ENCODE measurements around the gene USP47.

Gene USP47

GRCh38 chr11:11988099-11988651, 146.4 kb downstream of the USP47 start:
- H3K27me3 Mint-ChIP-seq = peaks cover 3% of the 10 kb centered on the region
- no peak overlapping the region for H3K4me3 Mint-ChIP-seq
- no peaks in the 10 kb centered on the region for H3K36me3 Mint-ChIP-seq (ENCODE audit: low read depth)
- no peak overlapping the region for H3K27ac Mint-ChIP-seq
- no peaks in the 10 kb centered on the region for H3K9me3 Mint-ChIP-seq
- no peak for DNase-seq
- peaks cover 10% of the 10 kb centered on the region for H3K4me1 Mint-ChIP-seq (ENCODE audit: low read depth)

DNA sequence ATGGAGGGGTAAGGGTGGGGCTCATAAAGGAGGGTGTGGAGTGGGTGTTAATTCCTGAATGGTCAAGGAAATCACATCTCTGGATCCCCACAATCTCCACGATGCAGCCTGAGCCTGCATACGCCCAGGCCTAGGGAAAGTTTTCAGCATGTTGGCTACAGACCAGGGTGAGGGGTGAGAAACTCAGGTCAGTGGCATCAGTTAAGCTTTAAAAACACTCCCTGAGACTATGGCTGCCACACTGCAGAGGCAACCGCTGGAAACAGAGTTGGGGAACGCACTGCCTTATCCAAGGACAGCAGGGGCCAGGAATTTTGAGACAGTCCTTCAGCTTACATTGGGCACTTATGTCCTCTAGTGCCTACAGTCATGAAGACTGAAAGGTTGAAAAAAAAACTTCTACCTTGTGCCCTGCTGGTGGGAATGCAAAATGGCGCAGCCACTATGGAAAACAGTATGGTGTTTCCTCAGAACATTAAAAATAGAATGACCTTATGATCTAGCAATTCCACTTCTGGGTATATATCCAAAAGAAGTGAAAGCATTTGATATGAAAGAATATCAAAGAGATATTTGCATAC, 147.0 kb downstream of the USP47 start:
- H3K4me3 Mint-ChIP-seq = no peak overlapping the region
- no peaks in the 10 kb centered on the region for H3K36me3 Mint-ChIP-seq (ENCODE audit: low read depth)
- H3K27ac Mint-ChIP-seq = no peak overlapping the region
- DNase-seq = no peak
- H3K4me1 Mint-ChIP-seq (ENCODE audit: low read depth) = peaks cover 10% of the 10 kb centered on the region
- no peaks in the 10 kb centered on the region for H3K9me3 Mint-ChIP-seq
- H3K27me3 Mint-ChIP-seq = peaks cover 5% of the 10 kb centered on the region

- Mint-ChIP-seq H3K4me3 (no peak overlapping the region), H3K27ac (no peak overlapping the region)
These were observed 148.3 kb downstream of the USP47 start for GRCh38 chr11:11989774-11990744.

DNA sequence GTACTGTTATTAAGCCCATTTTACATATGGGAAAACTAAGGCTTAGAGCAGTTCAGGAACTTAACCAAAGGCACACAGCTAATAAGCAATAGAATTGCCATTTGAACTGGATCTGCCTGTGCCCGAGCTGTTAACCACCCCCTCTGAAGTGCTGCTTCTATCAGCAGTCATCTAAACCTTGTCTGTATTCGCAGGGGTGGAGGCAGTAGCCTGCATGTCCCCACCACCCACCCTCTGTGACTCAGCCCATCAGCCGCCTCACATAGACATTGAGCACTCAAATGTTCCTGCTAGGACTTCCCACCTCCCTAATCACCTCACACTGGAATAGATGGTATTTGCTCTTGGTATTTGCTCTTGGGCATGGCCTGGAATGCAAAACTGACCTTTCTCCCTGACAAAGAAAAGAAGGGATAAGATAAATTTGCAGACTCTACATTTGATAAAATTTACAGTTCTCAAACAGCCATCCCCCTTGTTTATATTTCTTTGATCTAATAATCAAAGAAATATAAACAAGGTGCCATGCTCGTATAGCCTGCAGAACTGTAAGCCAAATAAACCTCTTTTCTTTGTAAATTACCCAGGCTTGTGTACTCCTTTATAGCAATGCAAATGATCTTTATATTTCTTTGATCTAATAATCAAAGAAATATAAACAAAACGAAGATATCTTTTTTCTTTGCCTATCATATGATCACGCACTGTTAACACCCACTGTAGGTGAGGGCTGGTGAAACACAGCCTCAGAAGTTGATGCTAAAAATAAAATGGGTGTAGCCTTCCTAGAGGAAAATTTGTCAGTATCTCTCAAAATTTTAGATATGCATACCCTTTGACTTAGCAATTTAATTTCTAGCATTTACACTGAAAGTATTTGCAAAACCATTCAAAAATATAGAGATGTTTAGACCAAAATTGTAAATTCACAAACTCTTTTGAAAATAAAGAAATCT, 150.8 kb downstream of the USP47 start:
- no peak overlapping the region for H3K4me3 Mint-ChIP-seq
- peaks cover 15% of the 10 kb centered on the region for H3K4me1 Mint-ChIP-seq (ENCODE audit: low read depth)
- no peak overlapping the region for H3K27ac Mint-ChIP-seq
- DNase-seq = no peak
- H3K27me3 Mint-ChIP-seq = peaks cover 14% of the 10 kb centered on the region
- no peaks in the 10 kb centered on the region for H3K36me3 Mint-ChIP-seq (ENCODE audit: low read depth)
- H3K9me3 Mint-ChIP-seq = no peaks in the 10 kb centered on the region

More at GRCh38 chr11:11989774-11990744, 148.3 kb downstream of the USP47 start:
- Mint-ChIP-seq H3K9me3 (no peaks in the 10 kb centered on the region), H3K4me1 (ENCODE audit: low read depth) (peaks cover 10% of the 10 kb centered on the region), H3K36me3 (ENCODE audit: low read depth) (no peaks in the 10 kb centered on the region), H3K27me3 (peaks cover 14% of the 10 kb centered on the region)
- no peak for DNase-seq

DNA sequence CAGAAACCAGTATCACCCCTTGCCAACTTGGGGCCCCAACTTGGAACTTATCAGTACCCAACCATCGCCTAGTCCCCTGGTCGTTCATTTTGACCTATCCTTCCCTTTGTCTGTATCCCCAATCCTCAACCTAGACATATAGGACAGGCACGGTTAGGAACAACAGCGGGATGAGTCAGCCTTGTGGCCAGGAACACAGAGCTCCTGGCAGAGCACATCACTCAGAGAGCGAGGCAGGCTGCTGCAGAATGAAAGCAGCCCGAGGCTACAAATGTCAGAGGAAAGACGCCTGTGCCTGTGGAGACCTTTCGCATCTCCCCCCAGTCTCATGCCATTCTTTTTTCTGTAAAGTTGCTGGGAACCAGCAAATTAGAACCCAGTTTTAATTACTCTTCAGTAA, 152.1 kb downstream of the USP47 start:
- Mint-ChIP-seq H3K27ac (no peak overlapping the region), H3K4me3 (no peak overlapping the region), H3K4me1 (ENCODE audit: low read depth) (peaks cover 18% of the 10 kb centered on the region), H3K36me3 (ENCODE audit: low read depth) (no peaks in the 10 kb centered on the region), H3K27me3 (peaks cover 20% of the 10 kb centered on the region), H3K9me3 (no peaks in the 10 kb centered on the region)
- no peak for DNase-seq

- no peak overlapping the region for H3K27ac Mint-ChIP-seq
- H3K36me3 Mint-ChIP-seq (ENCODE audit: low read depth) = no peaks in the 10 kb centered on the region
- peaks cover 26% of the 10 kb centered on the region for H3K27me3 Mint-ChIP-seq
- DNase-seq = no peak
- peaks cover 22% of the 10 kb centered on the region for H3K4me1 Mint-ChIP-seq (ENCODE audit: low read depth)
- H3K9me3 Mint-ChIP-seq = no peaks in the 10 kb centered on the region
- no peak overlapping the region for H3K4me3 Mint-ChIP-seq
These were observed 153.8 kb downstream of the USP47 start for GRCh38 chr11:11995601-11996000.

- Mint-ChIP-seq H3K27ac (no peak overlapping the region), H3K36me3 (ENCODE audit: low read depth) (no peaks in the 10 kb centered on the region), H3K27me3 (peaks cover 28% of the 10 kb centered on the region)
These were observed 154.7 kb downstream of the USP47 start for GRCh38 chr11:11996321-11997048.

DNA sequence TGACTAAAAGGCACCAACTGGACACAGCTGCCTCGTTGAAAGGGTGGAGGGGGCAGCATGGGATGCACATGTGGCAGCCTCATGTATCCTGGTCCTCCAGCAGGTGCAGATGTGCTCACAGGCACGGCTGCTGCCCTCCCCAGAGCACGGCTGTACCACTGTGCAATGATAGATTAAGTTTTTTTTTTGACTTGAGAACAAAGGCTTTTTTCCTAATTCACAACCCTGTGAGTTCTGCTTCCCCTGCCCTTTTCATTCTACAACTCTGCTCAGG, 155.2 kb downstream of the USP47 start:
- Mint-ChIP-seq H3K4me1 (ENCODE audit: low read depth) (peaks cover 22% of the 10 kb centered on the region), H3K27ac (no peak overlapping the region), H3K4me3 (no peak overlapping the region), H3K27me3 (peaks cover 31% of the 10 kb centered on the region), H3K9me3 (no peaks in the 10 kb centered on the region), H3K36me3 (ENCODE audit: low read depth) (no peaks in the 10 kb centered on the region)
- DNase-seq = no peak

More at GRCh38 chr11:11996321-11997048, 154.7 kb downstream of the USP47 start:
- no peak for DNase-seq
- Mint-ChIP-seq H3K4me3 (no peak overlapping the region), H3K4me1 (ENCODE audit: low read depth) (peaks cover 22% of the 10 kb centered on the region), H3K9me3 (no peaks in the 10 kb centered on the region)

- Mint-ChIP-seq H3K27me3 (peaks cover 31% of the 10 kb centered on the region), H3K4me3 (peak overlapping the region; percentile 9), H3K4me1 (ENCODE audit: low read depth) (peaks cover 20% of the 10 kb centered on the region), H3K9me3 (no peaks in the 10 kb centered on the region), H3K36me3 (ENCODE audit: low read depth) (no peaks in the 10 kb centered on the region), H3K27ac (no peak overlapping the region)
- DNase-seq = no peak
These were observed 156.5 kb downstream of the USP47 start for GRCh38 chr11:11998091-11998781.

GRCh38 chr11:12001186-12001585, 159.4 kb downstream of the USP47 start:
- Mint-ChIP-seq H3K27ac (no peak overlapping the region), H3K9me3 (no peaks in the 10 kb centered on the region), H3K4me3 (no peak overlapping the region), H3K36me3 (ENCODE audit: low read depth) (no peaks in the 10 kb centered on the region), H3K27me3 (peaks cover 45% of the 10 kb centered on the region), H3K4me1 (ENCODE audit: low read depth) (peaks cover 20% of the 10 kb centered on the region)
- no peak for DNase-seq

GRCh38 chr11:12003336-12003735, 161.6 kb downstream of the USP47 start:
- Mint-ChIP-seq H3K4me1 (ENCODE audit: low read depth) (peaks cover 15% of the 10 kb centered on the region), H3K27ac (no peak overlapping the region), H3K9me3 (no peaks in the 10 kb centered on the region), H3K4me3 (no peak overlapping the region), H3K36me3 (ENCODE audit: low read depth) (no peaks in the 10 kb centered on the region), H3K27me3 (peaks cover 66% of the 10 kb centered on the region)
- no peak for DNase-seq

DNA sequence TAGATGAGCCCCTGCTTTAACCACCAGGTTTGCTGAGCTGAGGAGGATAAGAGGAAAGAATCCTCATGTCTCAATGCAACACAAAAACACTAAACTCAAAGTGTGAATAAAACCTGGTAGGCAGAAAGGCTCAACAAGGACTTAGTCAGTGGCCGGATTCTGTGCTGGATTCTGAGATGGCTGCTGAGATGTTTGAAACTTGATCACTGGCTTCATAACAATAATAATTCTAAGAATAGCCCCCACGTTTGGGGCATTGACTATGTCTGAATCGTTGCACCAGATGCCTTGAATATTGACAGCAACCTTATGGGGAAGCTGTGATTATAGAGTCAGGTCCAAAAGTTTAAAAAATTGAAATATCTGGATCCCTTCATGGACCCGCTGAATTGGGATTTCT, 162.0 kb downstream of the USP47 start:
- peaks cover 12% of the 10 kb centered on the region for H3K4me1 Mint-ChIP-seq (ENCODE audit: low read depth)
- no peaks in the 10 kb centered on the region for H3K9me3 Mint-ChIP-seq
- H3K36me3 Mint-ChIP-seq (ENCODE audit: low read depth) = no peaks in the 10 kb centered on the region
- no peak for DNase-seq
- no peak overlapping the region for H3K4me3 Mint-ChIP-seq
- H3K27ac Mint-ChIP-seq = no peak overlapping the region
- H3K27me3 Mint-ChIP-seq = peaks cover 63% of the 10 kb centered on the region

DNA sequence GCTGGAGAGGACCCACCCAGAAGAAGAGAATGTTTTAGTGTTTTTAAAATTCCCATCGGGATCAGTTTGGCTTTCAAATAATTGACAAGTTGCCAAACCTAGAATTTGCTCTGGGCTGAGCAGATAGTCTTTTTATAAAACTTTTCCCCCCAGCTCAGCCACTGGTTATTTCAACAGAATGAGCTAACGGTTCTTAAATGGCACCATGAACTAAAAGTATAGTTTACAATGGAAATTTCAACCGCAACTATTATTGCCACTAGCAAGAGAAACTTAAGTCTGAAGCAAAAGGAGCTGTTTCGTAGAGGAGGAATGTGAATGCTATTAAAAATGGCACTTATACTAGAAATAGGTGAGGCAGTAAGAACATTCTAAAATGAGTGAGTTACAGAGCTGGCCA, 163.3 kb downstream of the USP47 start:
- H3K27me3 Mint-ChIP-seq = peaks cover 66% of the 10 kb centered on the region
- H3K36me3 Mint-ChIP-seq (ENCODE audit: low read depth) = no peaks in the 10 kb centered on the region
- no peak overlapping the region for H3K4me3 Mint-ChIP-seq
- no peak for DNase-seq
- no peak overlapping the region for H3K27ac Mint-ChIP-seq
- H3K4me1 Mint-ChIP-seq (ENCODE audit: low read depth) = peaks cover 12% of the 10 kb centered on the region
- H3K9me3 Mint-ChIP-seq = no peaks in the 10 kb centered on the region
